CD4-positive, alpha-beta T cell treated with Interleukin-15 for 1 hour (primary cell): Measurements from ENCODE around the gene UNC5B.

Experiments used
- DNase-seq: peaks from one replicate; pipeline ENCODE4 v3.0.0-alpha.2; 2020

The UNC5B gene

GRCh38 chr10:71302874-71303568 lies 90.7 kb downstream of the UNC5B start:
- no peak for DNase-seq

GRCh38 chr10:71303569-71303907 lies 91.2 kb downstream of the UNC5B start:
- DNase-seq, result no peak

- no peak for DNase-seq
These were observed 92.5 kb downstream of the UNC5B start for GRCh38 chr10:71304914-71305313.

- DNase-seq, result no peak
These were observed 94.6 kb downstream of the UNC5B start for GRCh38 chr10:71306979-71307378.

- DNase-seq, result no peak
These were observed 95.2 kb downstream of the UNC5B start for GRCh38 chr10:71307469-71308085.

- no peak for DNase-seq
These were observed 95.9 kb downstream of the UNC5B start for GRCh38 chr10:71308244-71308643.

- no peak for DNase-seq
These were observed 96.6 kb downstream of the UNC5B start for GRCh38 chr10:71308985-71309384.

- DNase-seq, result no peak
These were observed 97.5 kb downstream of the UNC5B start for GRCh38 chr10:71309919-71310318.

GRCh38 chr10:71312220-71312619 lies 99.8 kb downstream of the UNC5B start:
- DNase-seq, result no peak

- no peak for DNase-seq
These were observed 100.7 kb downstream of the UNC5B start for GRCh38 chr10:71312811-71313789.

GRCh38 chr10:71314028-71314693 lies 101.8 kb downstream of the UNC5B start:
- peak; percentile 49 for DNase-seq

- DNase-seq, result no peak
These were observed 102.4 kb downstream of the UNC5B start for GRCh38 chr10:71314694-71315225.

GRCh38 chr10:71316056-71316785 lies 103.9 kb downstream of the UNC5B start:
- no peak for DNase-seq

- no peak for DNase-seq
These were observed 104.4 kb downstream of the UNC5B start for GRCh38 chr10:71316786-71317160.

GRCh38 chr10:71317739-71318138 lies 105.4 kb downstream of the UNC5B start:
- DNase-seq, result no peak

GRCh38 chr10:71319042-71319799 lies 106.9 kb downstream of the UNC5B start, which contains the start of gene SLC29A3:
Gene SLC29A3, plus strand, starts transcription at chr10:71319259. Its CDS starts 51 bp downstream, at chr10:71319310.
- peak; percentile 85 for DNase-seq

- DNase-seq, result no peak
These were observed 107.5 kb downstream of the UNC5B start for GRCh38 chr10:71319800-71320392.

GRCh38 chr10:71320592-71320991 lies 108.2 kb downstream of the UNC5B start:
- DNase-seq, result no peak

GRCh38 chr10:71321386-71321785 lies 109.0 kb downstream of the UNC5B start:
- DNase-seq, result no peak

GRCh38 chr10:71323407-71323806 lies 111.0 kb downstream of the UNC5B start:
- no peak for DNase-seq

- DNase-seq, result no peak
These were observed 112.4 kb downstream of the UNC5B start for GRCh38 chr10:71324743-71325142.
